ENCODE measurements around the gene SH3BP4. TPM values are rescaled to one million over a fixed set of nuclear protein-coding genes. Genes with fewer than 3 reads are reported as not detected.

The SH3BP4 gene
- total and polyA plus RNA-seq, 2 of the 13 experiments (the other 11 are each of a cell fraction or from before 2014, with no cell fraction given): 34.6 to 99.1 TPM

- TF ChIP-seq NCOR1 (IDR thresholded peaks at IDR 0.05; ENCODE audit: borderline replicate concordance, low read length): 0 out of 2 replicates have a peak, but pooled peaks have one; percentile 10
- TF ChIP-seq HES4 (CRISPR knock-in tag; IDR thresholded peaks at IDR 0.05; ENCODE audit: borderline replicate concordance): no peak; the same call in 1 of the 2 replicates
- TF ChIP-seq ZNF335 (CRISPR knock-in tag; IDR thresholded peaks at IDR 0.05): no peak
- TF ChIP-seq ZFP62 (CRISPR knock-in tag; IDR thresholded peaks at IDR 0.05): no peak
- TF ChIP-seq PLRG1 (conservative IDR thresholded peaks at IDR 0.05): no peak
- no peak for TF ChIP-seq ZNF780A (CRISPR knock-in tag; IDR thresholded peaks at IDR 0.05)
- TF ChIP-seq NCOA1 (CRISPR knock-in tag; IDR thresholded peaks at IDR 0.05): peak; percentile 50; the same call in 1 of the 2 replicates
- TF ChIP-seq ISL2 (CRISPR knock-in tag; IDR thresholded peaks at IDR 0.05): 0 out of 2 replicates have a peak, but pooled peaks have one; percentile 25
- TF ChIP-seq CCAR2 (optimal IDR thresholded peaks at IDR 0.05; ENCODE audit: low read depth, low read length): no peak
- peak; percentile 43; the same call in 1 of the 2 replicates for TF ChIP-seq TCF7L2 (IDR thresholded peaks at IDR 0.05; ENCODE audit: low read depth, low read length)
- TF ChIP-seq ZNF30 (CRISPR knock-in tag; IDR thresholded peaks at IDR 0.05): no peak; the same call in 1 of the 2 replicates
- TF ChIP-seq, protein P1, sequence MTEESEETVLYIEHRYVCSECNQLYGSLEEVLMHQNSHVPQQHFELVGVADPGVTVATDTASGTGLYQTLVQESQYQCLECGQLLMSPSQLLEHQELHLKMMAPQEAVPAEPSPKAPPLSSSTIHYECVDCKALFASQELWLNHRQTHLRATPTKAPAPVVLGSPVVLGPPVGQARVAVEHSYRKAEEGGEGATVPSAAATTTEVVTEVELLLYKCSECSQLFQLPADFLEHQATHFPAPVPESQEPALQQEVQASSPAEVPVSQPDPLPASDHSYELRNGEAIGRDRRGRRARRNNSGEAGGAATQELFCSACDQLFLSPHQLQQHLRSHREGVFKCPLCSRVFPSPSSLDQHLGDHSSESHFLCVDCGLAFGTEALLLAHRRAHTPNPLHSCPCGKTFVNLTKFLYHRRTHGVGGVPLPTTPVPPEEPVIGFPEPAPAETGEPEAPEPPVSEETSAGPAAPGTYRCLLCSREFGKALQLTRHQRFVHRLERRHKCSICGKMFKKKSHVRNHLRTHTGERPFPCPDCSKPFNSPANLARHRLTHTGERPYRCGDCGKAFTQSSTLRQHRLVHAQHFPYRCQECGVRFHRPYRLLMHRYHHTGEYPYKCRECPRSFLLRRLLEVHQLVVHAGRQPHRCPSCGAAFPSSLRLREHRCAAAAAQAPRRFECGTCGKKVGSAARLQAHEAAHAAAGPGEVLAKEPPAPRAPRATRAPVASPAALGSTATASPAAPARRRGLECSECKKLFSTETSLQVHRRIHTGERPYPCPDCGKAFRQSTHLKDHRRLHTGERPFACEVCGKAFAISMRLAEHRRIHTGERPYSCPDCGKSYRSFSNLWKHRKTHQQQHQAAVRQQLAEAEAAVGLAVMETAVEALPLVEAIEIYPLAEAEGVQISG (CRISPR knock-in tag; IDR thresholded peaks at IDR 0.05): no peak
- TF ChIP-seq HCFC1 (IDR thresholded peaks at IDR 0.05; ENCODE audit: low read depth, low read length): no peak
- 0 out of 2 replicates have a peak, but pooled peaks have one; percentile 26 for TF ChIP-seq ZNF263 (CRISPR knock-in tag; IDR thresholded peaks at IDR 0.05)
- TF ChIP-seq NRL (CRISPR knock-in tag; IDR thresholded peaks at IDR 0.05; ENCODE audit: borderline replicate concordance): 0 out of 2 replicates have a peak, but pooled peaks have one; percentile 5
- TF ChIP-seq ATF2 (CRISPR knock-in tag; IDR thresholded peaks at IDR 0.05): 0 out of 2 replicates have a peak, but pooled peaks have one; percentile 11
- TF ChIP-seq RBM22 (optimal IDR thresholded peaks at IDR 0.05; ENCODE audit: low read length): peak; percentile 68
- TF ChIP-seq RBAK (CRISPR knock-in tag; IDR thresholded peaks at IDR 0.05): no peak
- TF ChIP-seq, protein P2, sequence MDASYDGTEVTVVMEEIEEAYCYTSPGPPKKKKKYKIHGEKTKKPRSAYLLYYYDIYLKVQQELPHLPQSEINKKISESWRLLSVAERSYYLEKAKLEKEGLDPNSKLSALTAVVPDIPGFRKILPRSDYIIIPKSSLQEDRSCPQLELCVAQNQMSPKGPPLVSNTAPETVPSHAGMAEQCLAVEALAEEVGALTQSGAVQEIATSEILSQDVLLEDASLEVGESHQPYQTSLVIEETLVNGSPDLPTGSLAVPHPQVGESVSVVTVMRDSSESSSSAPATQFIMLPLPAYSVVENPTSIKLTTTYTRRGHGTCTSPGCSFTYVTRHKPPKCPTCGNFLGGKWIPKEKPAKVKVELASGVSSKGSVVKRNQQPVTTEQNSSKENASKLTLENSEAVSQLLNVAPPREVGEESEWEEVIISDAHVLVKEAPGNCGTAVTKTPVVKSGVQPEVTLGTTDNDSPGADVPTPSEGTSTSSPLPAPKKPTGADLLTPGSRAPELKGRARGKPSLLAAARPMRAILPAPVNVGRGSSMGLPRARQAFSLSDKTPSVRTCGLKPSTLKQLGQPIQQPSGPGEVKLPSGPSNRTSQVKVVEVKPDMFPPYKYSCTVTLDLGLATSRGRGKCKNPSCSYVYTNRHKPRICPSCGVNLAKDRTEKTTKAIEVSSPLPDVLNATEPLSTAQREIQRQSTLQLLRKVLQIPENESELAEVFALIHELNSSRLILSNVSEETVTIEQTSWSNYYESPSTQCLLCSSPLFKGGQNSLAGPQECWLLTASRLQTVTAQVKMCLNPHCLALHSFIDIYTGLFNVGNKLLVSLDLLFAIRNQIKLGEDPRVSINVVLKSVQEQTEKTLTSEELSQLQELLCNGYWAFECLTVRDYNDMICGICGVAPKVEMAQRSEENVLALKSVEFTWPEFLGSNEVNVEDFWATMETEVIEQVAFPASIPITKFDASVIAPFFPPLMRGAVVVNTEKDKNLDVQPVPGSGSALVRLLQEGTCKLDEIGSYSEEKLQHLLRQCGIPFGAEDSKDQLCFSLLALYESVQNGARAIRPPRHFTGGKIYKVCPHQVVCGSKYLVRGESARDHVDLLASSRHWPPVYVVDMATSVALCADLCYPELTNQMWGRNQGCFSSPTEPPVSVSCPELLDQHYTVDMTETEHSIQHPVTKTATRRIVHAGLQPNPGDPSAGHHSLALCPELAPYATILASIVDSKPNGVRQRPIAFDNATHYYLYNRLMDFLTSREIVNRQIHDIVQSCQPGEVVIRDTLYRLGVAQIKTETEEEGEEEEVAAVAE (CRISPR knock-in tag; IDR thresholded peaks at IDR 0.05; ENCODE audit: borderline replicate concordance): no peak
These were observed 50.6 kb downstream of the SH3BP4 start (continued) for GRCh38 chr2:235002198-235003095.

Data from HepG2 (cell line).